Astrocyte (in vitro differentiated cells and primary cell): Measurements from ENCODE around the gene POU3F3. TPM values are rescaled to one million over a fixed set of nuclear protein-coding genes. Genes with fewer than 3 reads are reported as not detected.

ENCODE experiments used
- DNase-seq: peaks from one replicate; pipeline ENCODE4 v3.0.0-alpha.2; 2010; ENCODE audit warnings: low read depth
- FAIRE-seq: peaks from 2 replicates; lab custom pipeline; 2011; peaks lifted over from hg19 to GRCh38; lab: Jason Lieb, UNC
- H2AFZ ChIP-seq: 2 replicates; pipeline ENCODE4 v1.6.0; 2012; ENCODE audit warnings: low read depth, low read length, inconsistent platforms
- H3K27ac ChIP-seq: 2 replicates; pipeline ENCODE4 v1.5.1; 2011; ENCODE audit warnings: low read depth, low read length, inconsistent platforms
- H3K27me3 ChIP-seq: 2 replicates; pipeline ENCODE4 v1.6.0; 2011; ENCODE audit warnings: low read length, inconsistent platforms; ENCODE audit not compliant: insufficient read depth
- H3K36me3 ChIP-seq: 2 replicates; pipeline ENCODE4 v1.5.1; 2011; ENCODE audit warnings: low read length, inconsistent platforms; ENCODE audit not compliant: insufficient read depth
- H3K4me1 ChIP-seq: 2 replicates; pipeline ENCODE4 v1.5.1; 2011; ENCODE audit warnings: low read length, inconsistent platforms; ENCODE audit not compliant: insufficient read depth
- H3K4me2 ChIP-seq: 2 replicates; pipeline ENCODE4 v1.6.0; 2012; ENCODE audit warnings: low read length, inconsistent platforms
- H3K4me3 ChIP-seq: 2 replicates; pipeline ENCODE4 v1.5.1; 2011; ENCODE audit warnings: low read depth, mild to moderate bottlenecking, low read length, inconsistent platforms; ENCODE audit not compliant: insufficient read depth
- H3K79me2 ChIP-seq: 2 replicates; pipeline ENCODE4 v1.6.0; 2012; ENCODE audit warnings: mild to moderate bottlenecking, low read length, inconsistent platforms; ENCODE audit not compliant: insufficient read depth
- H3K9ac ChIP-seq: 2 replicates; pipeline ENCODE4 v1.6.0; 2012; ENCODE audit warnings: mild to moderate bottlenecking, low read length, inconsistent platforms
- H3K9me3 ChIP-seq: 2 replicates; pipeline ENCODE4 v1.5.1; 2012; ENCODE audit warnings: low read depth, mild to moderate bottlenecking, low read length, inconsistent platforms; ENCODE audit not compliant: insufficient read depth
- H4K20me1 ChIP-seq: 2 replicates; pipeline ENCODE4 v1.6.0; 2012; ENCODE audit warnings: low read length, inconsistent platforms; ENCODE audit not compliant: insufficient read depth
- H3K27ac Mint-ChIP-seq: one replicate; pipeline ENCODE4 v1.8.0; 2021; ENCODE audit warnings: mild to moderate bottlenecking, mixed read lengths; ENCODE audit not compliant: unreplicated experiment
- H3K27me3 Mint-ChIP-seq: one replicate; pipeline ENCODE4 v1.8.0; 2021; ENCODE audit warnings: low read depth, mixed read lengths; ENCODE audit not compliant: unreplicated experiment
- H3K36me3 Mint-ChIP-seq: one replicate; pipeline ENCODE4 v1.8.0; 2021; ENCODE audit warnings: low read depth, mixed read lengths; ENCODE audit not compliant: unreplicated experiment
- H3K4me1 Mint-ChIP-seq: one replicate; pipeline ENCODE4 v1.8.0; 2021; ENCODE audit warnings: low read depth, mixed read lengths; ENCODE audit not compliant: unreplicated experiment
- H3K4me3 Mint-ChIP-seq: one replicate; pipeline ENCODE4 v1.8.0; 2021; ENCODE audit warnings: mild to moderate bottlenecking, moderate library complexity, mixed read lengths; ENCODE audit not compliant: unreplicated experiment
- H3K9me3 Mint-ChIP-seq: one replicate; pipeline ENCODE4 v1.8.0; 2021; ENCODE audit warnings: mild to moderate bottlenecking, mixed read lengths; ENCODE audit not compliant: unreplicated experiment
- CTCF ChIP-seq: IDR thresholded peaks from 2 replicates; pipeline ENCODE4 v1.5.1; 2011; ENCODE audit warnings: low read depth, mild to moderate bottlenecking, inconsistent platforms, low read length, moderate library complexity; ENCODE audit not compliant: insufficient read depth
- EZH2 ChIP-seq: IDR thresholded peaks from 2 replicates; pipeline ENCODE4 v1.6.1; 2012; ENCODE audit warnings: mild to moderate bottlenecking, low read length, inconsistent platforms; ENCODE audit not compliant: insufficient read depth
- total RNA-seq: library from RNA; stranded (reverse); gene quantifications from 2 replicates; pipeline ENCODE4 v1.2.1, GENCODE V29; 2021

The POU3F3 gene
- total RNA-seq, 1 donor from 2014 or later, result 0.09 TPM

- H3K36me3 Mint-ChIP-seq, result no peaks in the 10 kb centered on the region
- no peak overlapping the region for H3K9ac ChIP-seq
- no peaks in the 10 kb centered on the region for H3K4me1 Mint-ChIP-seq
- H3K4me2 ChIP-seq, result no peak overlapping the region
- no peak overlapping the region for H3K27ac ChIP-seq
- no peaks in the 10 kb centered on the region for H3K36me3 ChIP-seq
- TF ChIP-seq EZH2 (no peak), CTCF (no peak)
- H3K9me3 ChIP-seq, result no peaks in the 10 kb centered on the region
- DNase-seq (no peak), FAIRE-seq (no peak)
- no peak overlapping the region for H2AFZ ChIP-seq
- H3K4me1 ChIP-seq, result no peaks in the 10 kb centered on the region
- H3K27me3 ChIP-seq, result peaks cover 2% of the 10 kb centered on the region
- H3K9me3 Mint-ChIP-seq, result peaks cover 3% of the 10 kb centered on the region
- H3K79me2 ChIP-seq, result no peaks in the 10 kb centered on the region
- peaks cover 22% of the 10 kb centered on the region for H3K27me3 Mint-ChIP-seq
- no peak overlapping the region for H3K27ac Mint-ChIP-seq
- no peak overlapping the region for H3K4me3 ChIP-seq
- H3K4me3 Mint-ChIP-seq, result no peak overlapping the region
- no peaks in the 10 kb centered on the region for H4K20me1 ChIP-seq
These were observed 36.2 kb downstream of the POU3F3 start for GRCh38 chr2:104889960-104890684.

GRCh38 chr2:104890685-104891069 lies 36.8 kb downstream of the POU3F3 start:
- Histone ChIP-seq H3K9ac (no peak overlapping the region), H3K36me3 (no peaks in the 10 kb centered on the region), H4K20me1 (no peaks in the 10 kb centered on the region), H3K27ac (no peak overlapping the region), H3K79me2 (no peaks in the 10 kb centered on the region), H3K27me3 (no peaks in the 10 kb centered on the region), H3K9me3 (no peaks in the 10 kb centered on the region), H3K4me1 (no peaks in the 10 kb centered on the region), H3K4me2 (no peak overlapping the region), H3K4me3 (no peak overlapping the region), H2AFZ (no peak overlapping the region)
- no peak overlapping the region for H3K27ac Mint-ChIP-seq
- peaks cover 4% of the 10 kb centered on the region for H3K9me3 Mint-ChIP-seq
- H3K27me3 Mint-ChIP-seq, result peaks cover 18% of the 10 kb centered on the region
- no peaks in the 10 kb centered on the region for H3K4me1 Mint-ChIP-seq
- FAIRE-seq (no peak), DNase-seq (no peak)
- H3K36me3 Mint-ChIP-seq, result no peaks in the 10 kb centered on the region
- no peak for TF ChIP-seq CTCF
- TF ChIP-seq EZH2, result no peak
- H3K4me3 Mint-ChIP-seq, result no peak overlapping the region

GRCh38 chr2:104891145-104891544 lies 37.2 kb downstream of the POU3F3 start:
- Mint-ChIP-seq H3K27ac (no peak overlapping the region), H3K36me3 (no peaks in the 10 kb centered on the region), H3K4me3 (no peak overlapping the region), H3K9me3 (peaks cover 6% of the 10 kb centered on the region), H3K27me3 (peaks cover 18% of the 10 kb centered on the region), H3K4me1 (no peaks in the 10 kb centered on the region)
- H3K4me1 ChIP-seq, result no peaks in the 10 kb centered on the region
- H3K4me3 ChIP-seq, result no peak overlapping the region
- no peaks in the 10 kb centered on the region for H3K9me3 ChIP-seq
- no peak overlapping the region for H3K4me2 ChIP-seq
- H3K9ac ChIP-seq, result no peak overlapping the region
- no peaks in the 10 kb centered on the region for H3K79me2 ChIP-seq
- DNase-seq, result no peak
- H4K20me1 ChIP-seq, result no peaks in the 10 kb centered on the region
- no peak overlapping the region for H3K27ac ChIP-seq
- no peak overlapping the region for H2AFZ ChIP-seq
- no peaks in the 10 kb centered on the region for H3K36me3 ChIP-seq
- no peak for FAIRE-seq
- TF ChIP-seq EZH2 (no peak), CTCF (no peak)
- no peaks in the 10 kb centered on the region for H3K27me3 ChIP-seq
